WTC11 (cell line): ENCODE results near the gene TSNAXIP1. TPM values are rescaled to one million over a fixed set of nuclear protein-coding genes. Genes with fewer than 3 reads are reported as not detected.
A peak's percentile ranks its signal among the peaks of the same experiment; 100 is the strongest.

Source experiments
- ATAC-seq: fragments of 200-7000 bp; cut with Tn5 transposase; 2 replicates; pipeline ENCODE4 v1.10.0; 2021; ENCODE audit warnings: mild to moderate bottlenecking, moderate library complexity
- Bru-seq: library from RNA; stranded (reverse); fragments of 400-500 nt; gene quantifications from one replicate; lab custom pipeline; 2021; lab: Mats Ljungman, UMichigan
- CTCF ChIA-PET: fragments of 300-600 bp; sonication (Branson Sonifier 250); formaldehyde crosslinking; loops from one replicate; lab custom pipeline; 2021; ENCODE audit warnings: antibody characterized with exemption; lab: Charles Lee
- POLR2A ChIA-PET: fragments of 350-600 bp; sonication (Branson Sonifier 250); formaldehyde crosslinking; loops from one replicate; lab custom pipeline; 2021; ENCODE audit warnings: antibody characterized with exemption; lab: Charles Lee
- DNase-seq: peaks from one replicate; pipeline ENCODE4 v3.0.0; 2021; ENCODE audit warnings: low spot score
- H3K27ac Mint-ChIP-seq: 2 replicates; pipeline ENCODE4 v1.8.0; 2021; ENCODE audit warnings: mixed read lengths
- H3K27me3 Mint-ChIP-seq: 2 replicates; pipeline ENCODE4 v1.8.0; 2021; ENCODE audit warnings: low read depth, mild to moderate bottlenecking, moderate library complexity, mixed read lengths
- H3K36me3 Mint-ChIP-seq: 2 replicates; pipeline ENCODE4 v1.8.0; 2021; ENCODE audit warnings: mixed read lengths
- H3K4me1 Mint-ChIP-seq: 2 replicates; pipeline ENCODE4 v1.8.0; 2022; ENCODE audit warnings: mixed read lengths
- H3K4me3 Mint-ChIP-seq: 2 replicates; pipeline ENCODE4 v1.8.0; 2021; ENCODE audit warnings: mild to moderate bottlenecking, moderate library complexity, mixed read lengths
- H3K9me3 Mint-ChIP-seq: 2 replicates; pipeline ENCODE4 v1.8.0; 2021; ENCODE audit warnings: mixed read lengths
- ARID4B ChIP-seq: sonication (generic); formaldehyde crosslinking; IDR thresholded peaks from 2 replicates; pipeline ENCODE4 v1.8.0; 2023; ENCODE audit warnings: missing genetic modification reagents, mild to moderate bottlenecking, borderline replicate concordance
- ESRRA ChIP-seq: sonication (generic); formaldehyde crosslinking; IDR thresholded peaks from 2 replicates; pipeline ENCODE4 v1.8.1; 2022; ENCODE audit warnings: mild to moderate bottlenecking, missing genetic modification reagents, borderline replicate concordance
- FOXK1 ChIP-seq: sonication (generic); formaldehyde crosslinking; IDR thresholded peaks from 2 replicates; pipeline ENCODE4 v1.8.0; 2022; ENCODE audit warnings: mild to moderate bottlenecking, moderate library complexity, missing genetic modification reagents
- FOXP1 ChIP-seq: sonication (generic); formaldehyde crosslinking; IDR thresholded peaks from 2 replicates; pipeline ENCODE4 v1.8.0; 2022; ENCODE audit warnings: missing genetic modification reagents, mild to moderate bottlenecking, moderate library complexity, borderline replicate concordance
- IRF2 ChIP-seq: sonication (generic); formaldehyde crosslinking; IDR thresholded peaks from 2 replicates; pipeline ENCODE4 v1.8.0; 2022; ENCODE audit warnings: low read depth, missing genetic modification reagents, borderline replicate concordance
- MAX ChIP-seq: sonication (generic); formaldehyde crosslinking; IDR thresholded peaks from 2 replicates; pipeline ENCODE4 v1.8.0; 2022; ENCODE audit warnings: mild to moderate bottlenecking, missing genetic modification reagents
- PRRX2 ChIP-seq: fragments of 250-450 bp; sonication (Bioruptor Pico); IDR thresholded peaks from 2 replicates; pipeline ENCODE4 v1.8.0; 2021; ENCODE audit warnings: mild to moderate bottlenecking
- RELA ChIP-seq: sonication (generic); formaldehyde crosslinking; IDR thresholded peaks from 2 replicates; pipeline ENCODE4 v1.8.1; 2022; ENCODE audit warnings: missing genetic modification reagents, mild to moderate bottlenecking, borderline replicate concordance
- RORB ChIP-seq: fragments of 250-450 bp; sonication (Bioruptor Pico); IDR thresholded peaks from 2 replicates; pipeline ENCODE4 v1.9.0; 2021; ENCODE audit warnings: mild to moderate bottlenecking
- SOX15 ChIP-seq: fragments of 250-450 bp; sonication (Bioruptor Pico); IDR thresholded peaks from 2 replicates; pipeline ENCODE4 v1.9.0; 2021; ENCODE audit warnings: mild to moderate bottlenecking
- STAT6 ChIP-seq: sonication (generic); formaldehyde crosslinking; conservative IDR thresholded peaks from 2 replicates; pipeline ENCODE4 v1.8.1; 2023; ENCODE audit warnings: mild to moderate bottlenecking, low read depth, missing genetic modification reagents, moderate library complexity
- TEAD4 ChIP-seq: sonication (generic); formaldehyde crosslinking; IDR thresholded peaks from 2 replicates; pipeline ENCODE4 v1.8.0; 2022; ENCODE audit warnings: mild to moderate bottlenecking, missing genetic modification reagents
- ZBTB43 ChIP-seq: sonication (generic); formaldehyde crosslinking; IDR thresholded peaks from 2 replicates; pipeline ENCODE4 v1.8.1; 2023; ENCODE audit warnings: mild to moderate bottlenecking, missing genetic modification reagents
- ZMAT4 ChIP-seq: fragments of 250-450 bp; sonication (Bioruptor Pico); IDR thresholded peaks from 2 replicates; pipeline ENCODE4 v1.9.0; 2021; ENCODE audit warnings: mild to moderate bottlenecking
- ZNF138 ChIP-seq: sonication (generic); formaldehyde crosslinking; conservative IDR thresholded peaks from 2 replicates; pipeline ENCODE4 v1.8.1; 2022; ENCODE audit warnings: mild to moderate bottlenecking, moderate library complexity, missing genetic modification reagents
- ZNF232 ChIP-seq: sonication (generic); formaldehyde crosslinking; IDR thresholded peaks from 2 replicates; pipeline ENCODE4 v1.8.0; 2022; ENCODE audit warnings: mild to moderate bottlenecking, missing genetic modification reagents
- ZNF281 ChIP-seq: sonication (generic); formaldehyde crosslinking; IDR thresholded peaks from 2 replicates; pipeline ENCODE4 v1.8.0; 2023; ENCODE audit warnings: mild to moderate bottlenecking, missing genetic modification reagents
- ZNF317 ChIP-seq: sonication (generic); formaldehyde crosslinking; IDR thresholded peaks from 2 replicates; pipeline ENCODE4 v1.8.1; 2023; ENCODE audit warnings: low read depth, mild to moderate bottlenecking, moderate library complexity, missing genetic modification reagents, borderline replicate concordance
- ZNF416 ChIP-seq: fragments of 250-450 bp; sonication (Bioruptor Pico); IDR thresholded peaks from 2 replicates; pipeline ENCODE4 v1.9.0; 2021; ENCODE audit warnings: mild to moderate bottlenecking, inconsistent platforms
- ZNF423 ChIP-seq: fragments of 250-450 bp; sonication (Bioruptor Pico); IDR thresholded peaks from 2 replicates; pipeline ENCODE4 v2.1.2; 2022; ENCODE audit warnings: mild to moderate bottlenecking, moderate library complexity
- long read RNA-seq, 3 experiments: library from RNA in 1 of 3; library from capped mRNA in 1 of 3; library from polyadenylated mRNA in 1 of 3; unstranded in 2 of 3; stranded (forward) in 1 of 3; transcript quantifications; one replicate each; pipeline ENCODE4 v2.0.0, GENCODE V29; 2021
- total RNA-seq: library from RNA; stranded (reverse); gene quantifications from 3 replicates; pipeline ENCODE4 v1.2.3, GENCODE V29; 2021
- TF ChIP-seq, protein P1 (sequence below): sonication (generic); formaldehyde crosslinking; IDR thresholded peaks from 2 replicates; pipeline ENCODE4 v1.8.0; 2022; ENCODE audit warnings: mild to moderate bottlenecking, missing genetic modification reagents

The TSNAXIP1 gene
- total RNA-seq (0.41 to 1.7 TPM (median 0.48 TPM) in 3 replicates), Bru-seq, nascent RNA (percentile 25 among the genes with signal in this experiment)
- long read RNA-seq, experiment 1, partial matches to known transcripts = 0 of 3 reads
- long read RNA-seq, experiment 1, other reads (novel, unspliced or antisense) = 3 of 3 reads
- long read RNA-seq, experiment 2 = 0 reads
- long read RNA-seq, experiment 3, partial matches to known transcripts = 1 of 1 reads
- long read RNA-seq, experiment 3, other reads (novel, unspliced or antisense) = 0 of 1 reads

GRCh38 chr16:67806428-67807147 is at the start of gene TSNAXIP1, which contains the start of gene RANBP10:
Gene TSNAXIP1 (plus strand): TSS chr16:67806889. CDS start chr16:67807150, 261 bp downstream.
Gene RANBP10 (minus strand): TSS chr16:67806560. CDS start chr16:67806536, 24 bp downstream.
- Mint-ChIP-seq H3K9me3 (no peaks in the 10 kb centered on the region), H3K27me3 (no peaks in the 10 kb centered on the region), H3K27ac (peak within 1 kb of the TSS; percentile 92), H3K4me1 (peaks cover 5% of the 10 kb centered on the region), H3K36me3 (peaks cover 4% of the 10 kb centered on the region), H3K4me3 (peak within 1 kb of the TSS; percentile 92)
- ATAC-seq (peak; percentile 98), DNase-seq (peak; percentile 98)
- CTCF ChIA-PET = interaction anchor here (0.8 to 2.9 kb wide), 27 partner anchors 9 to 522 kb away, joined by 3 to 126 read pairs (median 5); partner anchors contain the start of genes ATP6V0D1, GFOD2, NRN1L and NUTF2
- POLR2A ChIA-PET = interaction anchor here (0.6 to 1.6 kb wide), 11 partner anchors 9 to 321 kb away, joined by 3 to 11 read pairs (median 4); partner anchors contain the start of gene GFOD2
- TF ChIP-seq, protein P1, sequence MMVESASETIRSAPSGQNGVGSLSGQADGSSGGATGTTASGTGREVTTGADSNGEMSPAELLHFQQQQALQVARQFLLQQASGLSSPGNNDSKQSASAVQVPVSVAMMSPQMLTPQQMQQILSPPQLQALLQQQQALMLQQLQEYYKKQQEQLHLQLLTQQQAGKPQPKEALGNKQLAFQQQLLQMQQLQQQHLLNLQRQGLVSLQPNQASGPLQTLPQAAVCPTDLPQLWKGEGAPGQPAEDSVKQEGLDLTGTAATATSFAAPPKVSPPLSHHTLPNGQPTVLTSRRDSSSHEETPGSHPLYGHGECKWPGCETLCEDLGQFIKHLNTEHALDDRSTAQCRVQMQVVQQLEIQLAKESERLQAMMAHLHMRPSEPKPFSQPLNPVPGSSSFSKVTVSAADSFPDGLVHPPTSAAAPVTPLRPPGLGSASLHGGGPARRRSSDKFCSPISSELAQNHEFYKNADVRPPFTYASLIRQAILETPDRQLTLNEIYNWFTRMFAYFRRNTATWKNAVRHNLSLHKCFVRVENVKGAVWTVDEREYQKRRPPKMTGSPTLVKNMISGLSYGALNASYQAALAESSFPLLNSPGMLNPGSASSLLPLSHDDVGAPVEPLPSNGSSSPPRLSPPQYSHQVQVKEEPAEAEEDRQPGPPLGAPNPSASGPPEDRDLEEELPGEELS (CRISPR knock-in tag) = 0 out of 2 replicates have a peak, but pooled peaks have one; percentile 23
- TF ChIP-seq RORB (CRISPR knock-in tag) (no peak), ZNF232 (CRISPR knock-in tag) (no peak), ZBTB43 (no peak), RELA (CRISPR knock-in tag) (no peak), FOXP1 (CRISPR knock-in tag) (no peak), MAX (CRISPR knock-in tag) (no peak), FOXK1 (no peak), SOX15 (CRISPR knock-in tag) (no peak), ZNF138 (CRISPR knock-in tag) (no peak), STAT6 (CRISPR knock-in tag) (no peak), ARID4B (CRISPR knock-in tag) (no peak; the same call in 1 of the 2 replicates), ZMAT4 (CRISPR knock-in tag) (no peak), ZNF281 (CRISPR knock-in tag) (no peak), IRF2 (no peak), ESRRA (CRISPR knock-in tag) (no peak), ZNF423 (no peak), ZNF317 (CRISPR knock-in tag) (0 out of 2 replicates have a peak, but pooled peaks have one; percentile 39), TEAD4 (CRISPR knock-in tag) (no peak), PRRX2 (CRISPR knock-in tag) (no peak), ZNF416 (CRISPR knock-in tag) (no peak)
